Hepatocyte (in vitro differentiated cells): ENCODE measurements around the gene THYN1.

ENCODE experiments used
- CTCF ChIP-seq: fragments of 200-600 bp; sonication (generic); IDR thresholded peaks from 2 replicates; pipeline ENCODE4 v1.5.1; 2016; ENCODE audit warnings: antibody characterized with exemption, mild to moderate bottlenecking; ENCODE audit not compliant: poor library complexity
- EZH2 ChIP-seq: fragments of 200-600 bp; sonication (generic); IDR thresholded peaks from 2 replicates; pipeline ENCODE4 v1.6.1; 2016; ENCODE audit warnings: antibody characterized with exemption, mild to moderate bottlenecking, borderline replicate concordance
- EZH2phosphoT487 ChIP-seq: fragments of 200-600 bp; sonication (generic); IDR thresholded peaks from one replicate; pipeline ENCODE4 v1.6.1; 2018; ENCODE audit warnings: antibody characterized with exemption, mild to moderate bottlenecking, low read depth, moderate library complexity; ENCODE audit not compliant: unreplicated experiment, severe bottlenecking

DNA sequence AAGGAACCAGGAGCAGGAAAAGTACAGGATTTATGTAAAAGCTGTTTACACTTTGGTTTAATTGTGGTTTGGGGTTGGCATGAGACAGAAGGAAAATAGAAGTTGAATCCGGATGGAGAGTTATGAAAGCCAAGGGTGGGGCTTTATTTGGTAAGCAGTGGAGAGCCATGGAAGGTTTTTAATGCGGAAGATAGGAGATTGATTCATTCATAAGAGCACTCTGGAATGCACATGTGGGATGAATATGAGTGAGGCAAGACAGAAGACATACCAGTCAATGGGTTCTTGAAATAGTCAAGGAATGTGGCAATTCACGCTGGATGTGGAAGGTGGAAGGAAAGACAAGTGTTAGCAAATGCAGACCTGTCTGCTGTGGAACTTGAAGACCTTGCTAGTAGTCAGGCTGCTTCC is 13.7 kb upstream of the THYN1 start:
- TF ChIP-seq CTCF (no peak), EZH2phosphoT487 (no peak), EZH2 (no peak)
